ELR (cell line): ENCODE measurements around the gene RAB39A.
"Not testable (repeated sequence)": the region's sequence is repeated elsewhere in the genome, so short reads cannot be mapped to it uniquely, and the experiment has no call there.

Source experiments
- DNase-seq: peaks from one replicate; pipeline ENCODE4 v3.0.0-alpha.2; 2015; ENCODE audit warnings: low read depth

Gene RAB39A

GRCh38 chr11:107928046-107928766 is at the start of gene RAB39A:
TSS of gene RAB39A (plus strand) at chr11:107928448. CDS start at chr11:107928569, 121 bp downstream.
- peak; percentile 82 for DNase-seq

GRCh38 chr11:107881471-107881870 is 46.8 kb upstream of the RAB39A start:
- peak; percentile 5 for DNase-seq

GRCh38 chr11:107882095-107882820 is 46.0 kb upstream of the RAB39A start:
- no peak for DNase-seq

- DNase-seq = peak; percentile 64
Observed at GRCh38 chr11:107898270-107898669, 30.0 kb upstream of the RAB39A start.

GRCh38 chr11:107908211-107908610 is 20.0 kb upstream of the RAB39A start:
- no peak for DNase-seq

GRCh38 chr11:107912415-107912814 is 15.8 kb upstream of the RAB39A start:
- DNase-seq = not testable (repeated sequence)

GRCh38 chr11:107915229-107915628 is 13.0 kb upstream of the RAB39A start:
- DNase-seq = no peak

GRCh38 chr11:107916671-107917241 is 11.5 kb upstream of the RAB39A start:
- peak; percentile 34 for DNase-seq

- DNase-seq = no peak
Observed at GRCh38 chr11:107921997-107922396, 6.3 kb upstream of the RAB39A start.

GRCh38 chr11:107923519-107923918 is 4.7 kb upstream of the RAB39A start:
- not testable (repeated sequence) for DNase-seq

- DNase-seq = no peak
Observed at GRCh38 chr11:107924306-107924705, 3.9 kb upstream of the RAB39A start.

- no peak for DNase-seq
Observed at GRCh38 chr11:107927559-107927958, 689 bp upstream of the RAB39A start.

- DNase-seq = no peak
Observed at GRCh38 chr11:107928767-107929507, 689 bp downstream of the RAB39A start.

- DNase-seq = no peak
Observed at GRCh38 chr11:107929611-107930200, 1.5 kb downstream of the RAB39A start.

- DNase-seq = no peak
Observed at GRCh38 chr11:107931206-107931605, 3.0 kb downstream of the RAB39A start.

GRCh38 chr11:107947904-107948303 is 19.7 kb downstream of the RAB39A start:
- no peak for DNase-seq

- DNase-seq = not testable (repeated sequence)
Observed at GRCh38 chr11:107948328-107948727, 20.1 kb downstream of the RAB39A start.

GRCh38 chr11:107951155-107951554 is 22.9 kb downstream of the RAB39A start:
- DNase-seq = no peak

GRCh38 chr11:107953446-107953845 is 25.2 kb downstream of the RAB39A start:
- no peak for DNase-seq

GRCh38 chr11:107956543-107956942 is 28.3 kb downstream of the RAB39A start:
- no peak for DNase-seq

- no peak for DNase-seq
Observed at GRCh38 chr11:107957109-107957588, 28.9 kb downstream of the RAB39A start.

- DNase-seq = no peak
Observed at GRCh38 chr11:107961480-107961879, 33.2 kb downstream of the RAB39A start.
